GM18873 (cell line): Measurements from ENCODE around the gene TGOLN2.

Experiments
- ATAC-seq: cut with Tn5 transposase; IDR thresholded peaks from one replicate; pipeline ENCODE4 v1.9.1; 2021; ENCODE audit warnings: mild to moderate bottlenecking, moderate library complexity, moderate number of reproducible peaks; ENCODE audit not compliant: unreplicated experiment, low FRiP score

TGOLN2 gene

DNA sequence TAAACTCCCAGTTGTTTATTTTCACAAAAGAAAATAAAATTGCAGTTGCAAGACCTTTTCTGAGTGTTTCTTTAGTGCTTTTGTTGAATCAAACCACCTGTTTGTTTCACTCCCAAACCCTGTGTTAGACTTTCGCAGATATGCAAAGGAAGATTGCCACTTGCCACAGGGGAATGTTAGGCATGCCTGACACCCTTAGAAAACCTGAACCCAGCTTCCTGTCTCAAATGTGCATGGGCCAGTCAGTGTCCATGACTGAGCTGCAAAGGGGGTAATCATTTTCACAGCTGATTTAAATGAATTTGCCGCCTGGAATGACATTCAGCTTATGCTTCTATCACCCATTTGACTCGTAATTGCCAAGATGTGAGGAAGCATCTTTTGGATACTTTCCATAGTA, 17.5 kb downstream of the TGOLN2 start:
- ATAC-seq: no peak

DNA sequence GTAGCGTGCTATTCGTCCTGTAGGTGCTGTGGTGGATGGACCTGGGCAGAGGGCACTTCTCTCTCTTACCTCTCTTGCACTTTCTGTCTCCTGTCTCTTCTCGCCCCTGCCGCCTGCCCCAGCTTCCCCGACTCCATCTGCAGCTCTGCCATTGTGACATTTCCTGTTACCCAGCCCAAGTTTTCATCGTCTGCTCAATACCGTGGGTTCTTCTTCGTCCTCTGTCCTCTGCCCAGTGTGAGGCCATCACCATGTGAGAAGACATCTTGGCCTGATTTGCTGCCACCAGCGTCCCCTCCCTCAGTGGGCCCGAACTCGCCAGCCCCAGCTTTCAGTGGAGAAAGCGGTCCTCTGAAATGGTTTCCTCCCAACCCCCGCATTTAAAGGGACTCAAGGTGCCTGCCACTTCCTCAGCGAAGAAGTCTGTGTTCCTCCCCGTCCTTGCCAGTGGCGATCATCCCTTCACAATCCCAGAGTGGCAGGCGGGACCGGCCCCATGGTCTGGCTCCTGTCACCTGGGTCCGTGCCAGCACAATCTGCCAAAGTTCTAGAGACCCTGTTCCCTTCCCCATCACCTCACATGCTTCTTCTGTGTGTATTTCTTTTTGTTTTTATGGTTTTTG, 18.0 kb downstream of the TGOLN2 start:
- no peak for ATAC-seq

DNA sequence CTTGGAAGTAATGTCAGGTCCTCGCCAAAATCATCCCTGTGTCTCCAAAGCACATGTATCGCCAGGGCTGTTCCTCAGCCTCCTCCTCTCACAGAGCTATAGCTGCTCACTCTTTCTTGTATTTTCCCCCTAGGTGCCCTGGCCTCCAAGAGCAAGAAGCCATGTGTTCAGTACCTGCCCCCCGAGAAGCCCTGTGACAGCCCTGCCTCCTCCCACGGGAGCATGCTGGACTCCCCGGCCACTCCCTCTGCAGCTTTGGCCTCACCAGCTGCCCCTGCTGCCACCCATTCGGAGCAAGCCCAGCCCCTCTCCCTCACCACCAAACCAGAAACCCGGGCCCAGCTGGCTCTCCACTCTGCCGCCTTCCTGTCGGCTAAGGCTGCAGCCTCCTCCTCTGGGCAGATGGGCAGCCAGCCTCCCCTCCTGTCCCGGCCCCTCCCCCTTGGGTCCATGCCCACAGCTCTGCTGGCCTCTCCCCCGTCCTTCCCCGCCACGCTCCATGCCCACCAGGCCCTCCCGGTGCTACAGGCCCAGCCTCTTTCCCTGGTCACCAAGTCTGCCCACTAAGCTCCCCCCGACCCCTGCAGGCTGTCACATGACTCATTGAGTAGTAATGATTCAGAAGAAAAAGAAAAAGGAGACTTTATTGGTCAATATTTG, 18.8 kb downstream of the TGOLN2 start:
- ATAC-seq: no peak

DNA sequence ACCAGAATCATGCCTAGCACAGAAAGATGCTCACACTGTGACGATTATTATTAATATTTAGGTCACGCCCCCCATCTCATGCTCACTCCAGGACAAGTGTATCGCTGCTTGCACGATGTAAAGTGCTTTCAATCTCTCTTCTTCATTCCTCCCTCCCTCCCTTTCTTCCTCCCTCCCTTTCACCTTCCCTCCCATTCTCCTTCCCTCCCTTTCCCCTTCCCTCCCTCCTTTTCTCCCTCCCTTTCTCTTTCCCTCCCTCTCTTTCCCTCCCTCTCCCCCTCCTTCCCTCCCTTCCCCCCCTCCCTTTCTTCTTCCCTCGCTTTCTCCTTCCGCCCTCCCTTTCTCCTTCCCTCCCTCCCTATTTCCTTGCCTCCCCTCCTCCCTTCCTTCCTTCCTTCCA, 19.6 kb downstream of the TGOLN2 start:
- no peak for ATAC-seq

DNA sequence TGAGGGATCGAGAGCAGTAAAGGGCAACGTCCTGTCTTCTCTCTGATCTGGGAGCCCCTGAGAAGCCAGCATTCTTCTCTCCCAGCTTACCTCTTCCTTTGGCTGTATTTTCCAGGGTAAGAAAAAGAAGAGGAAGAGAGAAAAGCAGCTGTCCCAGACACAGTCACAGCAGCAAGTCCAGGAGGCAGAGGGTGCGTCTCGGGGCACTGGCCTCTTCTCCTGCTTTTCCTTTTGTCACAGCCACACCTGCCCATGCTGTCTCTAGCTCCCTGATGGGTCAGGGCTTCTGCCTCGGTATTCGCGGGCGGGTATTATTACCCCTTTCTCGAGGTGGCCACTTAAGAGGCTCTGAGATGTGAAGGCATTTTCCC, 20.3 kb downstream of the TGOLN2 start:
- ATAC-seq: no peak

DNA sequence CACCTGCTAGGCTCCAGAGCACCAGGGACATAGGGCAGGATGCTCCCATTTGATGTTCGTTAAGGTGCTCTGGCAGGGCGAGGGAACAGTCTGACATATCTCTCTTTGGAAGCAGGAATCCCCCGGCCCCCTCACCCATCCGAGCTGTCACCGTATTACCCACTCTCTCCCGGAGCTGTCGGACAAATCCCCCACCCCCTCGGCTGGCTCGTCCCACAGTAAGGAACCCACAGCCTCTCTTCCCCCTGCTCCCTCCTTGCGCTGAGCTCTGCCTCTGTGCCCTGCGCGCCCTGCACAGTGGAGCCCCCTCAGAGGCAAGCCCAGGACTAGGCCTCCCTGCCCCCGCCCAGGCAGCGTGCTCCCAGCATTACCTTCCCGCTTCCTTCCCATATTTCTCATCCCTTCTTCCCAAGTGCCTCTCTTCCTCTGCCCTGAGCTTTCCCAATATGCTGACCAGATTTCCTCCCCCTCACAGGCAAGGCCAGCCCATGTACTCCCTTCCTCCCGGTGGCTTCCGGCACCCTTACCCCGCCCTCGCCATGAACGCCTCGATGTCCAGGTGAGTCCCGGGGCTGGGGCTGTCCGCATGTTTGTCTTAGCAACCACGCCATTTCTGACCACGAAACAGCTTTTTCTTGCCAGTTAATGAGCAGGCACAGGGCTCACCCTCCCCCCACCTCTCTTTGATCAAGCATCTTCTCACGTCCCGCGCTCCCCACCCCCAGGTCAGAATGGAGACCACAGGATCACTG, 23.8 kb downstream of the TGOLN2 start:
- no peak for ATAC-seq

DNA sequence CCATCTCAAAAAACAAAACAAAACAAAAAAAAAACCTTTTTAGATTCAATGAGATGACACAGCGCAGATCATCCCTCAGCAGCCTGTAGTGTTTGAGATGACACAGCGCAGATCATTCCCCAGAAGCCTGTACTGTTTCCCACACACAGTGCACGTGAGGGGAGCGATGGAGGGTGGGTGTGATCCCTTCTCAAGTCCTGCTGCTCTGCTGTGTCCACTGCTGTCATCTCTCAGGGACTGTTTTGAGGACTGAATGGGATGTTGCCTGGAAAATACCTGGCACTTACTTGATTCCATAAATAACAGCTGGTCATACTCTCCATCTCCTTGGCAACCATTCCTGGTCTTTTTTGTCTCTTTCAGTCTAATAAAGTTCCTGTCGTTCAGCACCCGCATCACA, 25.7 kb downstream of the TGOLN2 start:
- ATAC-seq: no peak

DNA sequence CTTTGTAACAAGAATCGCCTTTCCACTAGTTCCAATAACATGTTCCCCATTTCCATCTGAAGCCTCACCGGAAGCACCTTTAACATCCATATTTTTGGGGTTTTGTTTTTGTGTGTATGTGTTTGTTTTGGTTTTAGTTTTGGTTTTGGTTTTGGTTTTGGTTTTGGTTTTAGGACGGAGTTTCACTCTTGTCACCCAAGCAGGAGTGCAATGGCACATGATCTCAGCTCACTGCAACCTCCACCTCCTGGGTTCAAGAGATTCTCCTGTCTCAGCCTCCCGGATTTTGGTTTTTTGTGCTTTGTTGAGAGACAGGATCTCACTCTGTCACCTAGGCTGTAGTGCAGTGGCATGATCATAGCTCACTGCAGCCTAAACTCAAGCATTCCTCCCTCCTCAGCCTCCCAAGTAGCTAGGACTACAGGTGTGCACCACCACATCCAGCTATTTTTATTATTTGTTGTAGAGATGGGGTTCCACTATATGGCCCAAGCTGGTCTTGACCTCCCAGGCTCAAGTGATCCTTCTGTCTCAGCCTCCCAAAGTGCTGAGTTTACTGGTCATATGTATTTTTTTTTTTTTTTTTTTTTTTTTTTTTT, 36.3 kb downstream of the TGOLN2 start:
- no peak for ATAC-seq

DNA sequence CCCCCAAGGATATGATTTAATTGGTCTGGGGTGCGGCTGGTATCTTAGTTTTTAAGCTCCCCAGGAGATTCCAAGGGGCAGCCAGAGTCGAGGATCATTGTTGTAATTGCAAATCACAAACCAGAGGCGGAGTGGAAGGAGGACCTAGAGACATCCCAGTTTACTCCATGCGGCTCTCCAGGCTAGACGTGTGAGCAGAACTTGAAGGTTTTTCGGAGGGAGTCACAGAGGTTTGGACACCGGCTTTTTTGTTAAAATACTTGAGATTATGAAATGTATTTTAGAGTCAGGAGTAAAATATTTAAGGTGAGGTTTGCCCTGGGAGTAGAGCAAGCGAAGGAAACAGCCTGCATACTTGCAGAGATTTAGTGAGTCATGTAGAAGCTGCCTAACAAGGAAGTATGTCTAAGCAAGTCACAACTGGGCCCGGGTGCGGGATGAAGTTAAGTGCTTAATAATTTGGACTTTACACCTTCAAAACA, 39.5 kb downstream of the TGOLN2 start:
- ATAC-seq: no peak

DNA sequence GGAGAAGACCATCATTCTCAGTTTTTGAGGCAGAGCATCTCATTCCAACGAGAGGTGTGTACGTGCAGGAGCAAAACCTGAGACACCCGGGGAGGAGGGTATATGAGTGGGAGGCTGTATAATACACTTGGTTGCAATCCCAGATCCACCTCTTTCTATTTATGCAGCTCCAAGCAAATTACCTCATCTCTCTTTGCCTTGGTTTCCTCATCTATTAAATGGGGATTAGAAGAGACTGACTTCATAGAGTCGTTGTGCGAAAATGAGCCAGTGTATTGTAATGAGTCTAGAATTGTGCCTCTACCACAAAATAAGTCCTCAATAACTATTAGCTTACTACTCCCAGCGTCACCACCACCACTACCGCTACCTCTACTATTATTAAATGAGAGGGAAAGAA, 40.1 kb downstream of the TGOLN2 start:
- no peak for ATAC-seq

DNA sequence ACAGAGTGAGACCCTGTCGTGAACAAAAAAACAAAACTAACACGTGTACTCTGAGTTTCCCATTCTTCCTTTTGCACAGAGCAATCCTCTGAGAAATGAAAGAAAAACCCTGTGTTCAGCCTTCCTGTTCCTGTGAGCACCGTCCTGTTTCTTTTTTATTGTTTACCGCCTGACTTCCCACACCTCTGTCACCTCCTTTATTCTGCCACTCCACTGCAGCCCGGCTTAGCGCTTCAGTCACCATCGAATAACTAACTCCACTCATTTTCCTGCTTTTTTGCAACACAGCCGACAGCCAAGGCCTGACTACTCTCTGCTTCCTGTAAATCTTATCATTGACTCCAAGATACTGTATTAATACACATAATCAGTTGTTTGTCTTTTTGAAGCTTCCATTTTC, 40.9 kb downstream of the TGOLN2 start:
- no peak for ATAC-seq

DNA sequence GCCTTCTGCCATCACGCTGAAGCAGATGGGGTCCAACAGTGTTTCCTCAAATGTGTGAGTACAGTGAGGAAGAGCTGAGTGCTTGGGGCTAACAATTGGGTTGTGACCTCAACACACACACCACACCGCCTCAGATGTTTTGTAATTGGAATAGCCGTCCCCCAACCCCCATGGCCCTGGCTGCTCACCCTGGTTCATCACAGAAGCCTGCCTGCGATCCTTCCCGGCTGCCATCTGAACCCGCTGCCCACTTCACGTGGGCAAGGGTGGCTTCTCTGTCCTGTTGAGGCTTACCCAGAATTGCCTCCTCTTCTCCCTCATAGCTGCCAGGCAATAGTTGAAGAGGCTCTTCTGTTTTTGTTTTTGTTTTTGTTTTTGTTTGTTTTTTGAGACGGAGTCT, 44.1 kb downstream of the TGOLN2 start:
- no peak for ATAC-seq

DNA sequence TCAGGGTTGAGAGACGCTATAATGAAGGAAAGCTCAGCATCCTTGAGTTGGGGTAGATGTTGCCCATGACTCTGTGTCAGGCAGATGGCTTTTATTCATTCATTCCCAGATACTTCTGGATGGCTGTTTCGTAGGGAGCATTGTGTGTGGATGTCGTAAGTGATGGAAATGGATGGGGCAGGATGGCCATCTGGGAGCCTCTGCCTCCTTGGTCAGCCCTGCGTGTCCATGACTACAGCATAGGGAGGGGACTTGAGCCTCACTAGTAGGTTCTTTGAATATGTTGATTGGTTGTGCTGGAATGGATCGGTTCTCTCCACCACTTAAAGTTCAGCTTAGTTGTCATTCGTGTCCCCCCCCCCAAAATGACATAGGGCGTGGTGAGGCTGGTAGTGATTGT, 44.9 kb downstream of the TGOLN2 start:
- ATAC-seq: no peak

DNA sequence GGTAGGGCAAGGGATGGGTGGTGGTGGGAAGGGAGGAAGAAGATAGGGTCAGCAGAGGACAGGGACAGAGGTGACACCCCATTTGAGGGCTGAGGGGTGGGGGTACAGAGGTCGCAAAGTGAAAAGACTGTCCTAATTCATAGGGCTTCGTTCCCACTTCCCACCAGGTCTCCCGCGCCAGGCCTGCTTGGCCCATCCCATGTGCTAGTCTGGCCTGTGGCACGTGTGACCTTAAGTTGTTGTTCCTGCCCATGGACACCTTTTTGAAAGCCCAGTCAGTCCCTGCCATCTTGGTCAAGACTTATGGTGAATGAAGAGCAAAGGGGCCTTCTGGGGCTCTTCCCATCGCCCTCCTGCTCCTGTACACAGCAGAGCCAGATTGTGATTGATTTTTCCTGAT, 46.2 kb downstream of the TGOLN2 start:
- no peak for ATAC-seq

DNA sequence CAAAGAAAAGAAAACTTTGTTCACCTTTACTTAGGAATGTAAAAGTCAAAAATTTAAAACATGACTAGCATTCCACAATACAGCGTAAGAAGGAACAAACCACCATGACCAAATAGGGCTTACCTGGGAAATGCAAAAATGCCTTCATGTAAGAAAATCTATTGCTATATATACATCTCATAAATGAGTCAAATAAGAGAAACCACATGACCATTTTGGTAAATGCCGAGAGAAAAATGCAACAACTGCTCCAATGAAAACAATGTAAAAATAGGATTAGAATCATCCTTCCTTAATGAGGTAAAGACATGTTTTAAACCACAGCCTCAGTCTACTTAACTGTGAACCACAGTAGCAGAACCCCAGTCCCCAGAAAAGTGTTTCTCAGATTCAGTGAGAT, 49.4 kb downstream of the TGOLN2 start:
- ATAC-seq: no peak

DNA sequence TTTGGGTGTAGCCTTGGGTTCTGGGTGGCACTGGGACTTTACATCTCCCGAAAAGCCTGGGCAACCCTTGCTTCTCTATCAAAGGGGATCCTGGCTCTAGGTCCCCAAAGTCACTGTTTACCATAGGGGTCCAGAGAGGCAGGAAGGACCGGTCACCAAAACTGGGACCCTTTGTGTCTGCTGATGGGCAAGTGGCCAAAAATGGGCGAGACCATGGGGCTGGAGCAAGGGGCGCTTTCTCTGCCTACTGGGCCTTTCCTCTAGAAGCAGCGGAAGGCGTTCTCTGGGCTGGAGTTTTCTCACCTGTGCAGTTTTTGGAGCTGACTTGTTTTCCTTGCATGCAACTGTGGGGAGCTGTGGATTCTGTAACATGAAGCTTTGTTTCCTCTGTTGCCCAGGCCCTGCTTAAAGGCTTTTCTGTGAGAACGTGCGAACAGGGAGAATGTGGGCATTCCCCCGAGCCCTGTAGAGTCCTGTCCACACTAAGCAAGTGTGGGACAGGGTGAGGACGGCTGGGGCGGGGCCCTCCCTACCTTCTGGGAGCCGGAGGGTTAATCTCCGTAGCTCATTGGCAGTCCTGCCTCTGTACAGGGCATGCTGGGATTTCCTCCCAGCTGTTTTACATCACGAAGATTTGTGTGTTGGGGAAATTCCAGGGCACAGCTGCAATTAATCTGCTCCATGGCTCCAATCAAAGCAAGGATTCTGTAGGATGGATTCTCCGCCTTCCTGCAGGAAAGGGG, 50.2 kb downstream of the TGOLN2 start:
- no peak for ATAC-seq

DNA sequence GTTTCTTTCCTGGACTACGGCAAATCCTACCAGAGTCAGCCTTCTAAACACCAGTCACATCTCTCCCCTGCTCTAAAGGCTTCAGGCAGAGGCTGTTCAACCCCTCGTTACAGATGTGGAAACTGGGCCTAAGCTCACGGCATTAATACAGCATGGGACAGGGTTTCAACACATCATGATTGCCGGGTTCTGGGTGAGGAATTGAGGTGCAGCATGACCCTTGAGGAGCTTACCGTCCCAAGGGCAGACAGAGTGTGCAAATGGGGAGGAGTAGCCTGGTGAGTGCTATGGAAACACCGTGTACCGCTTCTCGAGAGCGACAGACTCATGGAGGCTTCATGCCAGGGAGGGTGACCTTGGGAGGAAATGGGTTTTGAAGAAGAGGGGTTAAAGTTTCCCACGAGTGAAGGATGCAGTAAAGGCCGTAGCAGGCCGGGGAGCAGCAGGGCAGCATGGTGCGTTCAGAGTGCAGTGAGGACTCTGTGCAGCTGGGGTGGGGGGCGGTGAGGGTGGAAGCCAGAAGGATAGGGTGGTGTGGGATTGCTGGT, 51.1 kb downstream of the TGOLN2 start:
- no peak for ATAC-seq

DNA sequence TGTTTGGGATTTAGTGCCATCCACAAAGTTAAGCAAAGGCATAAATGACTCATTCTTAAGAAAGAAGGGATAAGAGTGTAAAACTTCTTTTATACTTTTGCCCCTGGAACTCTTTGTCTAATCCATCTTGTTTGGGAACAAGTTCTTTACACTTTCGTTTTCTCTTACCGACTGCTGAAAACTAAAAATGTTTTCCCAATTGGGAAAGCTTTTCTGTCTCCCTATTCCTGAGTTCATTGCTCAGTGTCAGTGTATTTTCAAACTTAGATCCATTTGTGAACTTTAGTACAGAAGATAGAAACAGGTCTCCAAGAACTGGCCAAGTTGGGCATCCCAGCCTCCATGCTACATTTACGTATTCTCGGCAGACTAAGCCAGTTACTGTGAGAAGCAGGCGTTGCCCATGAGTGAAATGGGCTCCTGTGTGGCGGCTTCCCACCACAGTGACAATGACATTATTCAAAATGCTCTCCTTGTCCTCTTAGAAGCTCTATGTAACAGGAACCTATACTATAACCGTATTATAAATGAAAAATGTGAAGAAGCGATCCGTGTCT, 51.7 kb downstream of the TGOLN2 start:
- ATAC-seq: no peak

DNA sequence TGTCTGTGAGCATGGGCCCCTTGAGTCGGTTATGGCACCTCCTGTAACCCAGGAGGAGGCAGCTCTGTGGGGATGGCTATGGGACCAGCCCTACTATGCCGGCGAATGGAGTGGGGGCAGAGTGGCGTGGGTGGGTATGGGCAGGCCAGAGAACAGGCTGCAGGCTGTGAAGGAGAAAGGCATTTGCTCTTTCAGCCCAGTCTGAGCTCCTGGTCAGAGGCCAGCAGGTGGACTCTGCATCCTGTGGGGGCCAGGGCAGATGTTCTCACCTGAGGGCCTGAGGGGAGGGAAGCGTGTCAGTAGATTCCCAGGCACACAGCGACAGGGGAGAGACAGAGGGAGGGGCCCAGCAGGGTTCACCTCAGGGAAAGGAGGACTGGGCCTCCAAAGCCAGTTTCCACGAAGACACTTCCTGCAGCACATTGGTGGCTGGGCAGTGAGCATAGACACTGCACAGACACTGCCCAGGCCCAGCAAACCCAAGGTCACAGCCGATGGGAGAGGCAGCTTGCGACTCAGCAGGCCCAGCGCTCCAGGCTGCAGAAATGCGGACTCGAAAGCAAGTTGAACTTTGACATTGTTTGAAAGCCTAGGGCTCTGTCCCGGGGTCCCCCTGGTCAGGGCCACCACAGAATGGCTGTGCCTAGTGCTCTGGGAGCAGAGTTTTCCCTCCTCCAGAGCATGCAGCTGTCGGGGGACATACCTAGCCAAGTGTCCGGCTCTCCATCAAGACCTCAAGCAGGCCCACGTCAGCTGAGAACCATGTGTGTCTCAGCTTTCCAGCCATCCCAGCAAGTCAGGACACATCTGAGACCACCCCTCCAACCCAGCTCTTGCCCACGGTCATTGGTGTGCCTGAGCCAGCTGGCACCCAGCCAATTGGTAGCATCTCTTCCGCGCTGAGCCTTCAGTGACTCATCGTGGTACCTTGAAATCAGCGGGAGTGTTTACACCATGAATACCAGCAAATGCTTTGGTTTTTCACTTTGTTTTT, 53.8 kb downstream of the TGOLN2 start:
- no peak for ATAC-seq
